SK-N-SH treated with all-trans-retinoic acid at 6 μM for 48 hours (cell line): ENCODE results near the gene SQSTM1.

Source experiments
- OSR1 ChIP-seq: fragments of 250-450 bp; sonication (Bioruptor Pico); IDR thresholded peaks from 2 replicates; pipeline ENCODE4 v1.8.0; 2022; ENCODE audit warnings: moderate library complexity, mild to moderate bottlenecking, inconsistent platforms
- PATZ1 ChIP-seq: fragments of 250-450 bp; sonication (Bioruptor Pico); IDR thresholded peaks from 2 replicates; pipeline ENCODE4 v1.8.0; 2020; ENCODE audit warnings: mild to moderate bottlenecking, moderate library complexity, borderline replicate concordance
- PPARA ChIP-seq: fragments of 250-450 bp; sonication (Bioruptor Pico); IDR thresholded peaks from 2 replicates; pipeline ENCODE4 v1.5.0; 2020; ENCODE audit warnings: mild to moderate bottlenecking, borderline replicate concordance
- RARB ChIP-seq: fragments of 250-450 bp; sonication (Bioruptor Pico); IDR thresholded peaks from 2 replicates; pipeline ENCODE4 v1.8.0; 2021; ENCODE audit warnings: mild to moderate bottlenecking, moderate library complexity
- TCF4 ChIP-seq: fragments of 250-450 bp; sonication (Bioruptor Pico); IDR thresholded peaks from 2 replicates; pipeline ENCODE4 v1.8.0; 2021; ENCODE audit warnings: mild to moderate bottlenecking, moderate library complexity, borderline replicate concordance
- ZFP30 ChIP-seq: fragments of 450-650 bp; formaldehyde crosslinking; IDR thresholded peaks from 2 replicates; pipeline ENCODE4 v1.5.0; 2022; ENCODE audit warnings: mild to moderate bottlenecking, moderate library complexity

- TF ChIP-seq RARB (CRISPR knock-in tag) (no peak), TCF4 (CRISPR knock-in tag) (no peak), OSR1 (CRISPR knock-in tag) (no peak), ZFP30 (CRISPR knock-in tag) (no peak), PATZ1 (CRISPR knock-in tag) (no peak), PPARA (CRISPR knock-in tag) (no peak)
Observed at GRCh38 chr5:179862296-179862695, 41.6 kb downstream of the SQSTM1 start.
